OCI-LY3 (cell line): ENCODE data around the gene MYOCD.

Experiments used
- CTCF ChIP-seq: fragments of 200-600, 300-600 bp; sonication (generic); IDR thresholded peaks from 2 replicates; pipeline ENCODE4 v1.5.1; 2014; ENCODE audit warnings: antibody characterized with exemption, low read length, low read depth
- EZH2phosphoT487 ChIP-seq: fragments of 200-600 bp; shearing (Covaris generic); IDR thresholded peaks from 2 replicates; pipeline ENCODE4 v1.6.1; 2018; ENCODE audit warnings: antibody characterized with exemption, mixed run types, low read depth

GRCh38 chr17:12680407-12680897 is 14.8 kb downstream of the MYOCD start:
- TF ChIP-seq CTCF (no peak), EZH2phosphoT487 (no peak)
